Dedifferentiated amniotic fluid mesenchymal stem cell (primary cell): ENCODE measurements around the gene LIMS1.
A peak's percentile ranks its signal among the peaks of the same experiment; 100 is the strongest.
"Not testable (repeated sequence)": the region's sequence is repeated elsewhere in the genome, so short reads cannot be mapped to it uniquely, and the experiment has no call there.

ENCODE experiments used
- DNase-seq: peaks from one replicate; pipeline ENCODE4 v3.0.0-alpha.2; 2016; ENCODE audit errors: extremely low spot score

The LIMS1 gene

GRCh38 chr2:108533832-108534583 lies at the start of gene LIMS1:
LIMS1 (plus strand) TSS chr2:108534470; CDS start chr2:108534563, 93 bp downstream.
- peak; percentile 72 for DNase-seq

- no peak for DNase-seq
Measured at GRCh38 chr2:108485253-108485652, 49.0 kb upstream of the LIMS1 start.

GRCh38 chr2:108490506-108491122 lies 43.7 kb upstream of the LIMS1 start:
- no peak for DNase-seq

- DNase-seq = no peak
Measured at GRCh38 chr2:108491848-108492247, 42.4 kb upstream of the LIMS1 start.

- DNase-seq = peak; percentile 76
Measured at GRCh38 chr2:108492364-108492763, 41.9 kb upstream of the LIMS1 start.

GRCh38 chr2:108496167-108496566 lies 38.1 kb upstream of the LIMS1 start:
- not testable (repeated sequence) for DNase-seq

GRCh38 chr2:108507620-108508019 lies 26.6 kb upstream of the LIMS1 start:
- DNase-seq = not testable (repeated sequence)

GRCh38 chr2:108512431-108512830 lies 21.8 kb upstream of the LIMS1 start:
- not testable (repeated sequence) for DNase-seq

- not testable (repeated sequence) for DNase-seq
Measured at GRCh38 chr2:108514478-108514877, 19.8 kb upstream of the LIMS1 start.

GRCh38 chr2:108524688-108525087 lies 9.6 kb upstream of the LIMS1 start:
- not testable (repeated sequence) for DNase-seq

GRCh38 chr2:108525258-108525657 lies 9.0 kb upstream of the LIMS1 start:
- DNase-seq = not testable (repeated sequence)

GRCh38 chr2:108531674-108532055 lies 2.6 kb upstream of the LIMS1 start:
- no peak for DNase-seq

GRCh38 chr2:108534584-108535356 lies 500 bp downstream of the LIMS1 start:
- no peak for DNase-seq

- DNase-seq = no peak
Measured at GRCh38 chr2:108535357-108535631, 1.0 kb downstream of the LIMS1 start.

GRCh38 chr2:108536133-108536780 lies 2.0 kb downstream of the LIMS1 start:
- DNase-seq = no peak

GRCh38 chr2:108536911-108537310 lies 2.6 kb downstream of the LIMS1 start:
- no peak for DNase-seq

GRCh38 chr2:108538000-108538625 lies 3.8 kb downstream of the LIMS1 start:
- no peak for DNase-seq

GRCh38 chr2:108541451-108541850 lies 7.2 kb downstream of the LIMS1 start:
- no peak for DNase-seq

- peak; percentile 74 for DNase-seq
Measured at GRCh38 chr2:108542071-108542470, 7.8 kb downstream of the LIMS1 start.

GRCh38 chr2:108547606-108548005 lies 13.3 kb downstream of the LIMS1 start:
- no peak for DNase-seq

- no peak for DNase-seq
Measured at GRCh38 chr2:108548208-108549003, 14.1 kb downstream of the LIMS1 start.
